ENCODE data around the gene DNAJB7. TPM values are rescaled to one million over a fixed set of nuclear protein-coding genes. Genes with fewer than 3 reads are reported as not detected.
"Not testable (repeated sequence)": the region's sequence is repeated elsewhere in the genome, so short reads cannot be mapped to it uniquely, and the experiment has no call there.

The DNAJB7 gene
- polyA plus RNA-seq, 1 donor (not counting 4 experiments of a cell fraction or from before 2014, with no cell fraction given), result not detected

GRCh38 chr22:40874016-40874415 lies 12.1 kb upstream of the DNAJB7 start:
- dilution Hi-C loops (cut with MboI; ENCODE audit: extremely low pct_ligation_motif_present, low sequenced_read_pairs), result no loop called here
- Histone ChIP-seq H3K9me1 (ENCODE audit: control insufficient read depth, extremely low read depth, insufficient read depth, low read length) (no peaks in the 10 kb centered on the region), H3K4me3 (ENCODE audit: control insufficient read depth in 2 of 3, extremely low read depth in 1 of 3, insufficient read depth in 2 of 3, low read depth in 1 of 3, low read length in 3 of 3) (no peak overlapping the region), H3K9ac (ENCODE audit: control insufficient read depth, extremely low read depth, insufficient read depth, low read length) (no peak overlapping the region), H3K79me2 (ENCODE audit: control insufficient read depth, insufficient read depth, low read length) (no peaks in the 10 kb centered on the region), H3K27ac (ENCODE audit: control insufficient read depth, insufficient read depth, low read length) (no peak overlapping the region), H3K36me3 (ENCODE audit: control insufficient read depth in 2 of 2, extremely low read depth in 1 of 2, insufficient read depth in 2 of 2, low read length in 2 of 2) (peaks cover 8 to 10% of the 10 kb centered on the region in 2 experiments), H3K27me3 (ENCODE audit: control insufficient read depth, extremely low read depth, insufficient read depth, low read length) (no peaks in the 10 kb centered on the region), H3K4me2 (ENCODE audit: control insufficient read depth, extremely low read depth, insufficient read depth, low read depth, low read length) (no peak overlapping the region), H3K9me3 (ENCODE audit: control insufficient read depth, low read depth, low read length) (no peaks in the 10 kb centered on the region), H4K20me1 (ENCODE audit: control insufficient read depth, extremely low read depth, insufficient read depth, low read length) (no peaks in the 10 kb centered on the region), H3K4me1 (ENCODE audit: control insufficient read depth, extremely low read depth, insufficient read depth, low read length) (no peaks in the 10 kb centered on the region), H2AFZ (ENCODE audit: control insufficient read depth, low read length) (no peak overlapping the region)
- FAIRE-seq (no peak), DNase-seq (ENCODE audit: low read depth, low spot score) (no peak)
- TF ChIP-seq EZH2 (IDR thresholded peaks at IDR 0.05; ENCODE audit: low read length) (no peak), CTCF (optimal IDR thresholded peaks at IDR 0.05 in 1 of 3, IDR thresholded peaks at IDR 0.05 in 1 of 3, conservative IDR thresholded peaks at IDR 0.05 in 1 of 3; ENCODE audit: extremely low read depth in 1 of 3, insufficient read depth in 2 of 3, low read length in 3 of 3) (no peak)

GRCh38 chr22:40868379-40868778 lies 6.5 kb upstream of the DNAJB7 start:
- H3K79me2 ChIP-seq (ENCODE audit: control insufficient read depth, insufficient read depth, low read length); H3K9me3 ChIP-seq (ENCODE audit: control insufficient read depth, low read depth, low read length); H3K4me1 ChIP-seq (ENCODE audit: control insufficient read depth, extremely low read depth, insufficient read depth, low read length); H2AFZ ChIP-seq (ENCODE audit: control insufficient read depth, low read length); FAIRE-seq; dilution Hi-C loops (cut with MboI; ENCODE audit: extremely low pct_ligation_motif_present, low sequenced_read_pairs); H4K20me1 ChIP-seq (ENCODE audit: control insufficient read depth, extremely low read depth, insufficient read depth, low read length); H3K9ac ChIP-seq (ENCODE audit: control insufficient read depth, extremely low read depth, insufficient read depth, low read length); H3K36me3 ChIP-seq (ENCODE audit: control insufficient read depth in 2 of 2, extremely low read depth in 1 of 2, insufficient read depth in 2 of 2, low read length in 2 of 2); H3K9me1 ChIP-seq (ENCODE audit: control insufficient read depth, extremely low read depth, insufficient read depth, low read length); H3K27me3 ChIP-seq (ENCODE audit: control insufficient read depth, extremely low read depth, insufficient read depth, low read length); H3K27ac ChIP-seq (ENCODE audit: control insufficient read depth, insufficient read depth, low read length); H3K4me2 ChIP-seq (ENCODE audit: control insufficient read depth, extremely low read depth, insufficient read depth, low read depth, low read length); DNase-seq (ENCODE audit: low read depth, low spot score); H3K4me3 ChIP-seq (ENCODE audit: control insufficient read depth in 2 of 3, extremely low read depth in 1 of 3, insufficient read depth in 2 of 3, low read depth in 1 of 3, low read length in 3 of 3): not testable (repeated sequence)

GRCh38 chr22:40867109-40867508 lies 5.2 kb upstream of the DNAJB7 start:
- TF ChIP-seq CTCF (optimal IDR thresholded peaks at IDR 0.05 in 1 of 3, IDR thresholded peaks at IDR 0.05 in 1 of 3, conservative IDR thresholded peaks at IDR 0.05 in 1 of 3; ENCODE audit: extremely low read depth in 1 of 3, insufficient read depth in 2 of 3, low read length in 3 of 3), result no peak
- no peak for TF ChIP-seq EZH2 (IDR thresholded peaks at IDR 0.05; ENCODE audit: low read length)
- Histone ChIP-seq H4K20me1 (ENCODE audit: control insufficient read depth, extremely low read depth, insufficient read depth, low read length) (no peaks in the 10 kb centered on the region), H3K27ac (ENCODE audit: control insufficient read depth, insufficient read depth, low read length) (no peak overlapping the region), H3K4me3 (ENCODE audit: control insufficient read depth in 2 of 3, extremely low read depth in 1 of 3, insufficient read depth in 2 of 3, low read depth in 1 of 3, low read length in 3 of 3) (no peak overlapping the region), H3K9ac (ENCODE audit: control insufficient read depth, extremely low read depth, insufficient read depth, low read length) (no peak overlapping the region), H3K79me2 (ENCODE audit: control insufficient read depth, insufficient read depth, low read length) (peaks cover 20% of the 10 kb centered on the region), H3K4me1 (ENCODE audit: control insufficient read depth, extremely low read depth, insufficient read depth, low read length) (no peaks in the 10 kb centered on the region), H3K9me1 (ENCODE audit: control insufficient read depth, extremely low read depth, insufficient read depth, low read length) (no peaks in the 10 kb centered on the region), H3K4me2 (ENCODE audit: control insufficient read depth, extremely low read depth, insufficient read depth, low read depth, low read length) (no peak overlapping the region), H3K9me3 (ENCODE audit: control insufficient read depth, low read depth, low read length) (no peaks in the 10 kb centered on the region), H2AFZ (ENCODE audit: control insufficient read depth, low read length) (no peak overlapping the region), H3K36me3 (ENCODE audit: control insufficient read depth in 2 of 2, extremely low read depth in 1 of 2, insufficient read depth in 2 of 2, low read length in 2 of 2) (peaks cover 3 to 5% of the 10 kb centered on the region in 2 experiments), H3K27me3 (ENCODE audit: control insufficient read depth, extremely low read depth, insufficient read depth, low read length) (no peaks in the 10 kb centered on the region)
- no peak for FAIRE-seq
- no peak for DNase-seq (ENCODE audit: low read depth, low spot score)
- dilution Hi-C loops (cut with MboI; ENCODE audit: extremely low pct_ligation_motif_present, low sequenced_read_pairs), result no loop called here
